ENCODE results near the gene CCDC83.
"Not testable (repeated sequence)": the region's sequence is repeated elsewhere in the genome, so short reads cannot be mapped to it uniquely, and the experiment has no call there.

CCDC83 gene

DNA sequence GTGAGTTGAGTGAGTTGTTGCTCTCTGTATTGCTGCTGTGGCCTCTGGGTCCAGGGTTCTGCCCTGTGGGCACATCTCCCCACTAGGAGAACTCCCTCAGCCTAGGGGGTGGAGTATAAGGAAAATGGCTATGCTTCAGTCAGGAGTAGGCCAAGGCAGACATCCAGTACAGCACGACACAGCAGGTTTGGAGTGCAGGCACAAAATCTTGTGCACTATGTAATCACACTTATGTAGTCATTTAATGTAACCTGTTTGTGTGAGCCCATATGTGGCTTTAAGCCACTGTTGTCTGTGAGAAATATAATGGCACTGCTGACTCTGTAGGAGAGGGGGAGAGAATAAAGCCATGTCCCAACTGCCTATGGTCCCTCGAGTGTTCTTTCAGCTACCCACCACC lies 90.1 kb downstream of the CCDC83 start:
- no peak for DNase-seq (ENCODE audit: low spot score)

GRCh38 chr11:85945788-85946187 lies 90.6 kb downstream of the CCDC83 start:
- no peak for DNase-seq (ENCODE audit: low spot score)

DNA sequence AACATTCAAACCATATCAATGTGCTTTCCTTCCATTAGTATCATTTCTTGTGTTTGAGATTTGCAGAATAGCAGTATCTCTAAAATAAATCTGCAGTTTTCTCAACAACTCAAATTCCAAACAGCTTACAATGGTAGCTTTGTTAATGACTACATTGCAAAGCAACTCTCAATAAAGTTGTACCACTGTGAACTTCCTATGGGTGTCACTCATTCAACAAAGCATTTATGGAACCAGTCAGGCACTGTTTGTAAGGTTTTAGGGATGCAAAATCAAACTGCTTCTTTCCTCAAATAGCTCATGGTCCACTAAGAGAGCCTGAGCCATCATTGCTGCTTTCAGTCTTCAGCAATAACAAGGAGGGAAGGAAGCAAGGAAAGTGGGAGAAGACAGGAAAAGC lies 91.0 kb downstream of the CCDC83 start:
- DNase-seq (ENCODE audit: low spot score), result peak; percentile 67

- peak; percentile 87 for DNase-seq (ENCODE audit: low spot score)
Observed at GRCh38 chr11:85947431-85948272, 92.5 kb downstream of the CCDC83 start.

DNA sequence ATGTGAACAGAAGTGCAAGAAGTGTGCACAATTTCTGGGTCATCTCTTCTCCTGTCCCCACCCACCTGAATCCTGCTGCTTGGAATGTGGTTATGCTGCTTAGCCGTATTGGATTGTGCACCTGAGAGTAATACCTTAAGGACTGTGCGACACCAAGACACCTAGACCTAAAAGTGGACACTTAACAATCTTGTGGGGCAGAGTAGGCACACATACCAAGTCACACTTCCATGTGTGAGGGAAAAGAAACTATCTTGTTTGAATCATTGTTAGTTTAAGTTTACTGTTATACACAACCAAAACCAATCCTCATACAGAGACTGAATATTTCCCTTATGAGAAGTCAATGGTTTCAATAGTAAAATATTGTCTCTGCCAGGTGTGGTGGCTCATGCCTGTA lies 93.7 kb downstream of the CCDC83 start:
- no peak for DNase-seq (ENCODE audit: low spot score)

DNA sequence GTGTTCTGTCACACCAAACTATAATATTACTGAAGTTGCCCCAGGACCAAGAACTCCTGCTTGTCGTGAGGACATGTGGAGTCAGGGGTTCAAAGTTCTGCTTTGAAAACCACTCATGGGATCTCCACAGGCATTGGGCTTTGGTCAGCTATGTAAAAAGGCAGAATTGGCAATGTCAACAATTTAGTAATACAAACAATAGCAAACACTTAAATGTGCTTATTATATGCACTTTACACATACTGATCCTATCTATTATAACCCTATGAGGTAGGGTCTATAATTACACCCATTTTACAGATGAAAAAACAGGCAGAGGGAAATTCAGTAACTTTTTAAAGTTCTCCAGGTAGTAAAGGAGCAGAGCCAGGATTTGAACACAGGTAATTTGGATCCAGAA lies 94.6 kb downstream of the CCDC83 start:
- no peak for DNase-seq (ENCODE audit: low spot score)

DNA sequence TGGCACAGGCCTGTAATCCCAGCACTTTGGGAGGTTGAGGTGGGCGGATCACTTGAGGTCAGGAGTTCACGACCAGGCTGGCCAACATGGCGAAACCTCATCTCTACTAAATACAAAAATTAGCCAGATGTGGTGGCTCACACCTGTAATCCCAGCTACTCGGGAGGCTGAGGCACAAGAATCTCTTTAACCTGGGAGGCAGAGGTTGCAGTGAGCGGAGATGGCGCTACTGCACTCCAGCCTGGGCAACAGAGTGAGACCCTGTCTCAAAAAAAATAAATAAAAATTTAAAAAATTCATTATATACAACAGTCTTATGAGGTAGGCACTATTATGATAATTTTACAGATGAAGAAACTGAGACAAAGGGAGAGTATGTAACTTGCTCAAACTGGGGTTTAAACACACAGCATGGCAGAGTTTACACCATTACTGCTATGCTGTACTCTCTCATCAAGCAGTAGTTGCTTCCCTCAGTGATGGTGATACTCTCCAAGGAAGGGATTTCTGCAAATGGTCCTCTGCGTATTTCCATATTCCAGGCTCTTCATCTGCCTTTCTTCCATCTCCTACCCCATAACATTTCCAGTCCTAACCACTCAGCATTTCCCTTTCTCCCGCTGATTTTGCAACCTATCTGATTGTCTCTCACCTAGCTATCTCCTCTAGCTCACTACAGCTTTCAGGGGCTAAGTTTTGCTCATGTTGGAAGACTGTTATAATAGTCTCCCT lies 95.3 kb downstream of the CCDC83 start:
- DNase-seq (ENCODE audit: low spot score), result no peak

DNA sequence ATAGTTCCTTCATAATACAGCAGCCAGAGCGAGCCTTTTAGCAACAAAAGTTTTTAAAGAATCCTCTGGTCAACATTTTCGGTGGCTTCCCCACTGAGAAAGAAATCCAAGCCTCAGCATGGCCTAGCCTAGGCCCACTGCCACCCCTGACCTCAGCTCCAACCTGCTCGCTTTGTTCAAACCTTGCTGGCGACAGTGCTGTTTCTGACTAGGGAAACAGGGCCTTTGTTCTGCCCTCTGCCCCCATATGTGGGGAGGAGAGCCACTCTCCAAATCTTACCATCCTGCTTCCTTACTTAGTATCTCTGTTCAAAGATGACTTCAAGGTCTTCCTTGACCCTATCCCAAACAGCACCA lies 95.8 kb downstream of the CCDC83 start:
- no peak for DNase-seq (ENCODE audit: low spot score)

GRCh38 chr11:85951428-85952107 lies 96.4 kb downstream of the CCDC83 start:
- DNase-seq (ENCODE audit: low spot score), result no peak

DNA sequence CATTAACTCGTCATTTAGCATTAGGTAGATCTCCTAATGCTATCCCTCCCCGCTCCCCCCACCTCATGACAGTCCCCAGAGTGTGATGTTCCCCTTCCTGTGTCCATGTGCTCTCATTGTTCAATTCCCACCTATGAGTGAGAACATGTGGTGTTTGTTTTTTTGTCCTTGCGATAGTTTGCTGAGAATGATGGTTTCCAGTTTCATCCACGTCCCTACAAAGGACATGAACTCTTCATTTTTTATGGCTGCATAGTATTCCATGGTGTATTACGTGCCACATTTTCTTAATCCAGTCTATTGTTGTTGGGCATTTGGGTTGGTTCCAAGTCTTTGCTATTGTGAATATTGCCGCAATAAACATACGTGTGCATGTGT lies 96.9 kb downstream of the CCDC83 start:
- not testable (repeated sequence) for DNase-seq (ENCODE audit: low spot score)

DNA sequence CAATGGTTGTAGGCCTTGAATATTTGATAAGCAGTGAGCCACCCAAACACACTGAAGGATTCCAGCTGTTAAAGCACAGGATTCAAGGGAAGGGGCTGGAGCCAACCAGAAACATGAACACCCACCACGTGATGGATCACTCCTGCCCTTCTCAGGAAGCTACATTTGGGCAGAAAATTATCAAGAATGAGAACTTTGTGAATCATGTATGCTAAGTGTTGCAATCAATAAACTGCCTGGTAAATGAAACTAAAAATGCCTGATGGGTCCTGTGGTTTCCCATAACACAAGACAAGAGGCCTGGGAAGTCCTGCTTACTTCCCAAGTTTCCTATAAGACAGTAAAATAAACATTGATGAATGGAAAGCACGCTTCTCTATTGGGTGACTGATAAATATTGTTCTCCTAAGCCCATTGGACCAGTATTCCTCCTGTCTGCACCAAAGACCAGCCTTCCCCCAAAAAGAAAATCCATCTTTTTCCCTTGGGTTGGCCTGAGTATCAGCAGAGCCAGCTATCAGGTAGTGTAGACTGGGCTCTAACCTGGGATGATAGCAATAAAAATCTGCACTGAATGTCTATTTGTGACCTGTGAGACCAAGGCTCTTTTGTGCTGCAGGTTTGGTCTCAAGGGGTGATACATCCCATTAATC lies 98.4 kb downstream of the CCDC83 start:
- no peak for DNase-seq (ENCODE audit: low spot score)

DNA sequence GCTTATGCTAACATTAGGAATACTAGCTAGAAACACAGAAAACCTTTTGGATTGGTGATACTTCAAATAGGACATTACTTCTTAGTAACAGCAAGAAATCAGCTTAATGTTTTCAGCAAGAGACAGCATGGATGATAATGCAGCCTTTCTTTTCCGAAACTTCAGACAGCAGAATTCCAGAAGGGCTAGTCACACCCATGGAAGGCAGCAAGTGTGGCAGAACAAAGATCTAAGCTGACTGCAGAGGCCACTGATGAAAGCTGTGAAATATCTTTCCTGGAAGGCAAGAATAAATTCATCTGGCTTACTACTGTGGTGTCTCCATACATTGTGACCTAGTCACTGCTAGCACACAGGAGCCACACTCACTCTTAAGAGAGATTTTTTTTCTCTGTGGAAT lies 100.3 kb downstream of the CCDC83 start:
- DNase-seq (ENCODE audit: low spot score), result no peak

DNA sequence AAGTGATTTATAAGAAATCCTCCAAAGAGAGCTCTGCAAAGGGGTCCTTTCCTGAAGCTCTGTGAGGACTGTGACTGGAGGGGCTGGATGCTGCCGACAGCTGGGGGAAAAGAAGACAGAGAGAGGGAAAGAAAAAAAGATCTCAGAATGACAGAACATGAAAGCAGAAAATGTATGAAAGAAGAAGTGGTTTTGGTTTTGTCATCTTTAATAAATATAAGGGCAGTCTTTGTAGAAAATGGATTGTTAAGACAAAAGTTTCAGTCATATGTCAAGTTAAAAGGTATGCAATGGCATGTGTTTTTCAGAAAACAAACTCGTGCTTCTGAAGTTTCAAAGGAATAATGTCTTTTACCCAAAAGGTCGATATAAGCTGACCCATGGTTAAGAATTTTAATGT lies 105.5 kb downstream of the CCDC83 start:
- no peak for DNase-seq (ENCODE audit: low spot score)

GRCh38 chr11:85961130-85961529 lies 105.9 kb downstream of the CCDC83 start:
- DNase-seq (ENCODE audit: low spot score), result no peak

GRCh38 chr11:85961930-85962363 lies 106.8 kb downstream of the CCDC83 start:
- DNase-seq (ENCODE audit: low spot score), result no peak

GRCh38 chr11:85965202-85965601 lies 110.0 kb downstream of the CCDC83 start:
- no peak for DNase-seq (ENCODE audit: low spot score)

GRCh38 chr11:85967457-85967856 lies 112.3 kb downstream of the CCDC83 start:
- DNase-seq (ENCODE audit: low spot score), result peak; percentile 45

Measured in putamen (tissue), 1 donor.